Spleen (tissue), 7 donors: ENCODE results near the gene CRELD2.

Experiments used
- POLR2A ChIP-seq, 3 donors: fragments of 450-650 bp; IDR thresholded peaks; one replicate each; pipeline ENCODE4 v1.5.1; 2017; ENCODE audit warnings: antibody characterized with exemption in 3 of 3, mild to moderate bottlenecking in 1 of 3
- POLR2AphosphoS5 ChIP-seq, 3 donors: sonication (generic); formaldehyde crosslinking; IDR thresholded peaks; one replicate each; pipeline ENCODE4 v1.5.1; 2017; ENCODE audit warnings: antibody characterized with exemption in 3 of 3
- TF ChIP-seq, protein P1 (sequence below), 11 experiments: fragments of 200-600 bp in 7 of 11; fragments of 450-650 bp in 4 of 11; sonication (generic) in 4 of 11; IDR thresholded peaks in 8 of 11; conservative IDR thresholded peaks in 3 of 11; 1 replicate in 7 of 11; 2 replicates in 4 of 11; pipeline versions ENCODE4 v1.4.0 to v1.8.0; 2016 to 2021; ENCODE audit warnings: antibody characterized with exemption in 11 of 11, inconsistent platforms in 4 of 11, mild to moderate bottlenecking in 1 of 11
- donor health status: DM: no; HTN: no; CAD: no; lungs with moderate emphysema.
- donor health status: DM: no; HTN: no; CAD: no.
- donor health status: DM: no; HTN: no; CAD: no.

DNA sequence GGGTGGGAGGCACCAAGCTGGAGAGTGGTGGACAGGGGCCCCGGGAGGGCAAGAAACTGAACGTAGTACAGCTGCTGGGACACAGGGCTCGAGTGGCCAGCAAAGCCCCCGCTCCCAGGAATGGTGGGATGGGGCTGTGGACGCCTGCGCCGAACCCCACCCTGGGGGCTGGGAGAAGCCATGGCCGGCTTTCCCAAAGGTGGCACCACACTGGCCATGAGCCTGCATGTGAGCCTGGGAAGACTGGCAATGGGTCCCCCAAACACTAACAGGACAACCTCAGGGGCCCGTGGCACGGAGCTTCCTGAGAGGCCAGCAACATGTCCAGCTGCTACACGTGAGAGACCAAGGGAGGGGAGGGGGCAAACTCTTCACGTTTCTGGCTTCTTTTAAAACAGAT lies 4.2 kb upstream of the CRELD2 start:
- TF ChIP-seq, protein P1, sequence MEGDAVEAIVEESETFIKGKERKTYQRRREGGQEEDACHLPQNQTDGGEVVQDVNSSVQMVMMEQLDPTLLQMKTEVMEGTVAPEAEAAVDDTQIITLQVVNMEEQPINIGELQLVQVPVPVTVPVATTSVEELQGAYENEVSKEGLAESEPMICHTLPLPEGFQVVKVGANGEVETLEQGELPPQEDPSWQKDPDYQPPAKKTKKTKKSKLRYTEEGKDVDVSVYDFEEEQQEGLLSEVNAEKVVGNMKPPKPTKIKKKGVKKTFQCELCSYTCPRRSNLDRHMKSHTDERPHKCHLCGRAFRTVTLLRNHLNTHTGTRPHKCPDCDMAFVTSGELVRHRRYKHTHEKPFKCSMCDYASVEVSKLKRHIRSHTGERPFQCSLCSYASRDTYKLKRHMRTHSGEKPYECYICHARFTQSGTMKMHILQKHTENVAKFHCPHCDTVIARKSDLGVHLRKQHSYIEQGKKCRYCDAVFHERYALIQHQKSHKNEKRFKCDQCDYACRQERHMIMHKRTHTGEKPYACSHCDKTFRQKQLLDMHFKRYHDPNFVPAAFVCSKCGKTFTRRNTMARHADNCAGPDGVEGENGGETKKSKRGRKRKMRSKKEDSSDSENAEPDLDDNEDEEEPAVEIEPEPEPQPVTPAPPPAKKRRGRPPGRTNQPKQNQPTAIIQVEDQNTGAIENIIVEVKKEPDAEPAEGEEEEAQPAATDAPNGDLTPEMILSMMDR (IDR thresholded peaks at IDR 0.05 in 8 of 11, conservative IDR thresholded peaks at IDR 0.05 in 3 of 11) = no peak
- no peak for TF ChIP-seq POLR2AphosphoS5 (IDR thresholded peaks at IDR 0.05)
- TF ChIP-seq POLR2A (IDR thresholded peaks at IDR 0.05) = no peak
